HEK293 (cell line): ENCODE measurements around the gene ABCC10.

Experiments used
- CTCF ChIP-seq: fragments of 450-650 bp; formaldehyde crosslinking; IDR thresholded peaks from 2 replicates; pipeline ENCODE4 v1.5.1; 2016; ENCODE audit warnings: missing biosample characterization, missing genetic modification characterization
- PRDM10 ChIP-seq: fragments of 450-650 bp; formaldehyde crosslinking; IDR thresholded peaks from 2 replicates; pipeline ENCODE4 v1.5.1; 2016; ENCODE audit warnings: missing biosample characterization, missing genetic modification characterization
- SP2 ChIP-seq: fragments of 450-650 bp; formaldehyde crosslinking; IDR thresholded peaks from 2 replicates; pipeline ENCODE4 v1.5.1; 2016; ENCODE audit warnings: missing biosample characterization, missing genetic modification characterization
- TCF7L2 ChIP-seq: IDR thresholded peaks from 2 replicates; pipeline ENCODE4 v1.6.1; 2011; ENCODE audit warnings: low read depth, mild to moderate bottlenecking, inconsistent platforms, low read length, moderate library complexity, borderline replicate concordance
- ZBTB7A ChIP-seq: fragments of 450-650 bp; formaldehyde crosslinking; IDR thresholded peaks from 2 replicates; pipeline ENCODE4 v1.5.1; 2016; ENCODE audit warnings: low read depth, missing biosample characterization, missing genetic modification characterization
- ZFP37 ChIP-seq: fragments of 450-650 bp; formaldehyde crosslinking; IDR thresholded peaks from 2 replicates; pipeline ENCODE4 v1.5.1; 2016; ENCODE audit warnings: missing biosample characterization, missing genetic modification characterization
- ZNF10 ChIP-seq: fragments of 450-650 bp; formaldehyde crosslinking; IDR thresholded peaks from 2 replicates; pipeline ENCODE4 v1.5.1; 2017; ENCODE audit warnings: missing biosample characterization, missing genetic modification characterization
- ZNF221 ChIP-seq: fragments of 450-650 bp; formaldehyde crosslinking; IDR thresholded peaks from 2 replicates; pipeline ENCODE4 v1.5.1; 2017; ENCODE audit warnings: missing biosample characterization, missing genetic modification characterization, borderline replicate concordance
- ZNF280D ChIP-seq: fragments of 450-650 bp; formaldehyde crosslinking; IDR thresholded peaks from 2 replicates; pipeline ENCODE4 v1.5.1; 2016; ENCODE audit warnings: missing biosample characterization, missing genetic modification characterization
- ZNF335 ChIP-seq: fragments of 450-650 bp; formaldehyde crosslinking; conservative IDR thresholded peaks from 2 replicates; pipeline ENCODE4 v1.5.1; 2016; ENCODE audit warnings: missing biosample characterization, missing genetic modification characterization
- ZNF423 ChIP-seq: fragments of 450-650 bp; formaldehyde crosslinking; IDR thresholded peaks from 2 replicates; pipeline ENCODE4 v1.5.1; 2016; ENCODE audit warnings: missing biosample characterization, missing genetic modification characterization
- ZNF433 ChIP-seq: fragments of 450-650 bp; formaldehyde crosslinking; IDR thresholded peaks from 2 replicates; pipeline ENCODE4 v1.5.1; 2016; ENCODE audit warnings: missing biosample characterization, missing genetic modification characterization, low read depth
- ZNF561 ChIP-seq: fragments of 450-650 bp; IDR thresholded peaks from 2 replicates; pipeline ENCODE4 v1.5.1; 2018; ENCODE audit warnings: missing biosample characterization, missing genetic modification characterization, borderline replicate concordance
- ZNF791 ChIP-seq: fragments of 450-650 bp; formaldehyde crosslinking; IDR thresholded peaks from 2 replicates; pipeline ENCODE4 v1.5.1; 2016; ENCODE audit warnings: missing biosample characterization, missing genetic modification characterization

DNA sequence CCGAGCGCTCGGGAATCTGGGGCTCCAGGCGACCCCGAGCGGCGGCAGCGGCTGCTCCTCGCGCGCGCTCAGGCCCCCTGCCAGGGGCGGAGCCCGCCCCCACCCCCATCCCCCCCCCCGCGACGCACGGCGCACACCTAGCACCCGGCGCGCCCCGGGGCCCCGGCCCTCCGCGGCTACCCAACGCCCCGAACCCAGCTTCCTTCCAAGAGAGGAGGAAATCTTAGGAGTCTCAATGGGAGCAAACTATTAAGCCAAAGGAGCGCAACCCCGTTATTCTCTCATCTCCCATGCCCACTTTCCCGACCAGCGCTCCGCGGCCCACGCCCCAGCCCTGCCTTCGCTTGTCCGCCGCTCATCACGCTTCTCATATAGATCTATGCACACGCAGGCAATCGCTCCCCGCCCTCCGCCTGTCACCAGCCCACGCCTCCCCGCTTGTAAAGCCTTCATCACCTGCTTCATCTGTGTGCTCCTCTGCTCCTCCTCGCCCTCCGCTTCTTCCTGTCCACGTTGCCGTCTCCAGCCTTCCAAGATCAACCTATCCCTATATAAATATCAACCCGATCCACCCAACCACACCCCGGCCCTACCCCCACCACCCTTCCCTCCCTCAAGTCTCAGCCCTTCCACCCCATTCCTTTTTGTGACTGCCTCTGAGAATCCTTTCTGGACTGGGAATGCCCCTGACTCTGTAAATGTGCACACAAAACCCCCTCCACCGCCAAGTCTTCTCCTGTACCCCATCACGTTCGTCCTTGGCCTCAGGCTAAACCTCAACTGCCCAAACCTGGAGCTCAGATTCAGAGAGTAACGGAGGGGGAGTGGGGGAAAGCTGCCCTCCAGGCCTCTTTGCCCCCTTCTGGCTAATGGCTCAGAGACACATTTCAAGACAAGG lies 28.4 kb downstream of the ABCC10 start, which contains the start of gene DLK2:
- TF ChIP-seq ZNF791 (tag by site-specific recombination) (no peak), CTCF (tag by site-specific recombination) (no peak), ZNF335 (tag by site-specific recombination) (peak; percentile 89), ZNF10 (tag by site-specific recombination) (peak; percentile 69; the same call in 1 of the 2 replicates), SP2 (peak; percentile 66), ZNF433 (tag by site-specific recombination) (no peak), PRDM10 (tag by site-specific recombination) (no peak), ZNF221 (tag by site-specific recombination) (no peak), ZNF280D (tag by site-specific recombination) (no peak), ZNF561 (no peak), ZFP37 (no peak), TCF7L2 (no peak), ZBTB7A (tag by site-specific recombination) (no peak), ZNF423 (tag by site-specific recombination) (peak; percentile 59; the same call in 1 of the 2 replicates)
